Activated CD8-positive, alpha-beta memory T cell treated with anti-CD3 and anti-CD28 coated beads for 36 hours (primary cell): ENCODE measurements around the gene DTNBP1. TPM values are rescaled to one million over a fixed set of nuclear protein-coding genes. Genes with fewer than 3 reads are reported as not detected.

Experiments used
- CTCF ChIA-PET: fragments of 350-600 bp; sonication (Branson Sonifier 250); formaldehyde crosslinking; loops from one replicate; lab custom pipeline; 2021; ENCODE audit warnings: antibody characterized with exemption; lab: Charles Lee
- POLR2A ChIA-PET: fragments of 350-600 bp; sonication (Branson Sonifier 250); formaldehyde crosslinking; loops from one replicate; lab custom pipeline; 2021; ENCODE audit warnings: antibody characterized with exemption; lab: Charles Lee
- total RNA-seq, 2 experiments: library from RNA; stranded (reverse); gene quantifications; one replicate each; pipeline ENCODE4 v1.2.3, GENCODE V29; 2021

Gene DTNBP1
- total RNA-seq, 2 experiments from 2014 or later, result 15.9 to 17.1 TPM

- CTCF ChIA-PET, result no interaction called here
- POLR2A ChIA-PET, result interaction anchor here (0.5 kb wide), 1 partner anchor 253 kb away, joined by 7 read pairs; no protein-coding TSS in a partner anchor
These were observed 162.6 kb downstream of the DTNBP1 start for GRCh38 chr6:15500078-15500740.

GRCh38 chr6:15499591-15499990, 163.2 kb downstream of the DTNBP1 start:
- POLR2A ChIA-PET, result no interaction called here

DNA sequence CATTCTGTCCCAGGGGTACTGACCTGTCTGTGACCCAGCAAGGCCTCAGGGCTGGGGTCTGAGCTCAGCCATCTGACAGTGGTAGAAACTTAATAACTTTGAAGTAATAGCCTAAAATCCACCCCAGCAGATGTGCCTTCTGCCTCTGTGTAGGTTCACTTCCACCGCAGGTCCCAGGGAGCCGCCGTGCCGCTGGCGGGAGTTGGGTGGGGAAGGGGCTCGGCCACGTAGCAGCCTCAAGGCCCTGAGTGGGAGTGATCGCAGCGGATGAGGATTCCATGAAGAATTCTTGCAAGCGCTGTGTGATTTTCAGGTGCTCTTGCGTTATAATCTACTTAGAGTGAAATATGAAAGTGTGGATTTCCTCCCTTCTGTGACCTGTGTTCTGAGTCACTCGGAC, 163.7 kb downstream of the DTNBP1 start:
- ChIA-PET CTCF (no interaction called here), POLR2A (no interaction called here)

More at GRCh38 chr6:15499591-15499990, 163.2 kb downstream of the DTNBP1 start:
- CTCF ChIA-PET, result no interaction called here

GRCh38 chr6:15498640-15499039, 164.2 kb downstream of the DTNBP1 start:
- ChIA-PET POLR2A (no interaction called here), CTCF (no interaction called here)

DNA sequence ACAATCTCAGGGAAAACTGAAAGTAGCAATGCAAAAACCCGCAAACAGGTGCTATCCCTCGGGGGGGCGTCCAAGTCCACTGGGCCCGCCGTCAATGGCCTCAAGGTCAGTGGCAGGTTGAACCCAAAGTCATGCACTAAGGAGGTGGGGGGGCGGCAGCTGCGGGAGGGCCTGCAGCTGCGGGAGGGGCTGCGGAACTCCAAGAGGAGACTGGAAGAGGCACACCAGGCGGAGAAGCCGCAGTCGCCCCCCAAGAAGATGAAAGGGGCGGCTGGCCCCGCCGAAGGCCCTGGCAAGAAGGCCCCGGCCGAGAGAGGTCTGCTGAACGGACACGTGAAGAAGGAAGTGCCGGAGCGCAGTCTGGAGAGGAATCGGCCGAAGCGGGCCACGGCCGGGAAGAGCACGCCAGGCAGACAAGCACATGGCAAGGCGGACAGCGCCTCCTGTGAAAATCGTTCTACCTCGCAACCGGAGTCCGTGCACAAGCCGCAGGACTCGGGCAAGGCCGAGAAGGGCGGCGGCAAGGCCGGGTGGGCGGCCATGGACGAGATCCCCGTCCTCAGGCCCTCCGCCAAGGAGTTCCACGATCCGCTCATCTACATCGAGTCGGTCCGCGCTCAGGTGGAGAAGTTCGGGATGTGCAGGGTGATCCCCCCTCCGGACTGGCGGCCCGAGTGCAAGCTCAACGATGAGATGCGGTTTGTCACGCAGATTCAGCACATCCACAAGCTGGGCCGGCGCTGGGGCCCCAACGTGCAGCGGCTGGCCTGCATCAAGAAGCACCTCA, 166.3 kb downstream of the DTNBP1 start:
- POLR2A ChIA-PET, result no interaction called here
- CTCF ChIA-PET, result interaction anchor here (0.5 to 0.6 kb wide), 2 partner anchors 227 to 350 kb away, joined by 3 read pairs; no protein-coding TSS in a partner anchor

DNA sequence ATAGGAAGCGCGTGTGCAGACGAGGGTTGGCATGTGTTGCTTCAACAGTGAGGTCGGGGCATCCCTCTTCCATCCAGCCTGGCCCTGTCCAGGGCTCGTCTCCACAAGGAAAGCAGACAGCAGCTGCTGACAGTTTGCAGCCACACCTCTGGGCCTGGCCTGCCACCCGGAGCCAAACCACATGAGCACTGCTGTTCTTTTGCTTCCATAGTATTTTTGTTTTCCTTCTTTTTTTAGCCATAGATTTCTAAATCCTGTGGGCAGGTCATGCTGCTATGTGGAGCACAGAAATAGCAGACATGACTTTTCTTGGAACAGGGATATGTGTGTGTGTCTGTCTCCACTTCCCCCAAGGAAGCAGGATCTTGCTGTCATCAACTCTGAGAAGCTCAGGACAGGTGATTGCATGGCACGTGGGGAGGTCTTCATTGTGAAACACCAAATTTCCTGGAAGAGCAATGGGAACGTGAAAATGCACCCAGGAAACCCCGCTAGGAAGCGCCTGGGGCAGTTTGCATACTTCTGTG, 167.4 kb downstream of the DTNBP1 start:
- ChIA-PET POLR2A (no interaction called here), CTCF (no interaction called here)

DNA sequence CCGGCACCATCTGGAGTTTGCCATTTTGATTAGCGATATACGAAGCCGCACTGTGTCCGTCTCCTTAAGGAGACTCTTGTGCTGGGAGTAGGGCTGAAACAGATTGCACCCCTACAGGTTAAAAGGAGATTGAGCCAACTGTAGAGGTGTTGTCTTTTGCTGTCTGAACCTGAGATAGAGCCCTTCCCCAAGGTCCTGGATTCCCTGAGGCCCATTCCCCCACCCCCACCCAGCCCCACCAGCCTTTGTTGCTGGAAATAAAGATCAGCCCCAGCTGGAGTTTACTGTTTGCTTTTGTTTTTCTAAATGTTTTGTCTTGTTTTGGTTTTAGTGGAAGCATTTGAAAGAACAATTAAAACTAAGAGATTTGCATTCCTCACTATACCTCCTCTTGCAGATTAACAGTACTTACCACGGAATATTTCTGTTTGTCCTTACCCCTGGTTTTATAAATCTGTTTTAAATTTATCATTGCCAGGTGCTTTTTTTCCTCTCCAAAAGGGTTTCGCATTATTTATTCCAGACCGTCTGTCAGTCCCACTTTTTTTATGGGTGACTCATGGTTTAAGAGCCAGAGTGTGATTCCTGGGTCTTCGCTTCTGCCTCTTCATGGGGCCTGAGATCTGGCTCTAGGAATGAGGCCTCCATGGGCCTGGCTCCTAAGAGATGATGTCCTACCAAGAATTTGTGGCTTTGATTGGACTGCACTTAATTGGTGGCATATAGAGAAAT, 169.2 kb downstream of the DTNBP1 start:
- ChIA-PET POLR2A (no interaction called here), CTCF (no interaction called here)

- POLR2A ChIA-PET, result no interaction called here
- CTCF ChIA-PET, result no interaction called here
These were observed 170.9 kb downstream of the DTNBP1 start for GRCh38 chr6:15491986-15492269.

- POLR2A ChIA-PET, result no interaction called here
- CTCF ChIA-PET, result interaction anchor here (1.0 kb wide), 1 partner anchor 133 kb away, joined by 4 read pairs; no protein-coding TSS in a partner anchor
These were observed 171.4 kb downstream of the DTNBP1 start for GRCh38 chr6:15491255-15491985.

GRCh38 chr6:15490242-15491100, 172.4 kb downstream of the DTNBP1 start:
- CTCF ChIA-PET, result interaction anchor here (1.0 kb wide), 1 partner anchor 134 kb away, joined by 4 read pairs; no protein-coding TSS in a partner anchor
- POLR2A ChIA-PET, result interaction anchor here (0.6 kb wide), 2 partner anchors 154 to 450 kb away, joined by 4 to 9 read pairs; no protein-coding TSS in a partner anchor

DNA sequence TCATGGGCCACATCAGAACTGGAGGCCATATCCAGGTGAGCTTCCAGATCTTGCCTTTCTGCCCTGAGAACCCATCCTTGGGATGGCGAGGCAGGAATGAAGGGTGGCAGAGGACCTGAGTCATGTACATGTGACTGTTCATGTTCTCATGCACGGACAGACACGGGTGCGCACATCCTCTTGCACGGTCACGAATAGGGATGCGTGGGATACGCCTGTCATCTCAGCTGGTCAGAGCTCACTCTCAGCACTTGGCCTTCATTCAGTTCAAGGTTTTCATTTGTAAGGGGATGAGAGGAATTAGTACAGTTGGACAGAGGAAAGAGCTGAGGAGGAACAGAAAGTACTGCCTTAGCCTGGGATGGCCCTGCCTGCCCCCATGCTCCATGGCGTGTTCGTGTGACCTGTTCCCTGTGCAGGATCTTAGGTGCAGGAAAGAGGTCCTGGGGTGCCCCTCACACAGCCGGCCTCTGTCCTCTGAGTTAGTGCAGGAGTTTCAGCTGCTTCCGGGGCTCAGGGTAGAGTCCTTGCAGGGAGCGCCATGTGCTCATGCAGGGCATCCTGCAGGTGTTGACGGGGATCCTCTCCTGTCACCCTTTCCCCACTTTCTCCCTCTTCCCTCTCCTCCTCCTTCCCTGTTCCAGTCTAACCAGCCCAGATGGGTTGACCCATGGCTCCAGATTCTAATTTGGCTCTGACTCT, 173.4 kb downstream of the DTNBP1 start:
- POLR2A ChIA-PET, result no interaction called here
- CTCF ChIA-PET, result no interaction called here

DNA sequence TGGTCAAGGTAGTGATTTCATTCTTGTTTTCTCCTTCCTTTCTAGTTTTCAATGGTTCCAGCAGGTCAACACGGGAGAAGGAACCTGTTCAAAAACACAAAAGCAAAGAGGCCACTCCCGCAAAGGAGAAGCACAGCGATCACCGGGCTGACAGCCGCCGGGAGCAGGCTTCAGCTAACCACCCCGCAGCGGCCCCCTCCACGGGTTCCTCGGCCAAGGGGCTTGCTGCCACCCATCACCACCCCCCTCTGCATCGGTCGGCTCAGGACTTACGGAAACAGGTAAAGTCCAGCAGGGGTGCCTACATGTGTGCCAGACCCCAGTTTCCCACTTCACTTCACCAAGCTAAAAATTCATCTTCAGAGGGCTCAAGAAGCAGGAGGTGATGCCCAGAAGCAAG, 175.6 kb downstream of the DTNBP1 start:
- ChIA-PET CTCF (no interaction called here), POLR2A (no interaction called here)

DNA sequence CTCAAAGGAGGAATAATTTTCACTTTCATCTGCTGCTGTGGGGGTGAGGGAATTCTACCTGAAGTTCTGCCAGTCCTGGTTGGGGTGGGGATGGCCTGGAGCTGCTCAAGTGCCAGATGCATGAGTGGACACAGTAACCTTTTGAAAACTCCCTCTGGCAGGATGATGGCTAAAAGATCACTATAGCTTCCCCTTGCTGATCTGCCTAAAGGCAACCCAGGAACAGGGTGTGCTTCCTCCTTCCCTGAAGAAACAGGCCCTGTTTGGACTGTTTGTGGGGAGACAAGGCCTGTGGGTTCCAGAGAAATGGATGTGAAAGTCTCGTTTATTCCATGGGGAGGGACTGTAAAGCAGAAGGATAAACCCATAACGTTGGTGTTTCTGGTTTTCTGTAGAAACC, 176.9 kb downstream of the DTNBP1 start:
- ChIA-PET POLR2A (interaction anchor here (0.6 kb wide), 1 partner anchor 827 kb away, joined by 6 read pairs; no protein-coding TSS in a partner anchor), CTCF (no interaction called here)

GRCh38 chr6:15484821-15485220, 178.0 kb downstream of the DTNBP1 start:
- CTCF ChIA-PET, result no interaction called here

GRCh38 chr6:15484140-15484539, 178.7 kb downstream of the DTNBP1 start:
- CTCF ChIA-PET, result no interaction called here

More at GRCh38 chr6:15484821-15485220, 178.0 kb downstream of the DTNBP1 start:
- POLR2A ChIA-PET, result no interaction called here

DNA sequence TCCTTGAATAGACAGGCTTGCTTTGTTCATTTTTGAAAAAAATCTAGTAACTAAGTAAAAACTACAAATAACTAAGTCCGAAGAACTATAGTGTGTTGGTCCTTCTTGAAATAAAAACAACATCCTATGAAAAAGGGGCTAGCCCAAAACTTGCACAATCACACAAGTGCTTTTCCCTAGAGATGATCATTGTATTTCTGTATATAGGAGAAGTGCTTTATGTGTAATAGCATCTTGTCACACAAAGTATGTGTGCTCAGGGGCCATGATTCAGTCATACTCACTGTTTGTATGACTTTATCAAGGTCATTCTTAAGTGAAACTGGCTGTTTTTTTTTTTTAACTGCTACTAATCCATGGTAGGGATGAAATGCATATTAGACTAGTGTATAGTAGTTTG, 179.8 kb downstream of the DTNBP1 start:
- CTCF ChIA-PET, result no interaction called here
- POLR2A ChIA-PET, result no interaction called here

More at GRCh38 chr6:15484140-15484539, 178.7 kb downstream of the DTNBP1 start:
- POLR2A ChIA-PET, result no interaction called here
